HepG2 (cell line): ENCODE data around the gene ZCCHC3. TPM values are rescaled to one million over a fixed set of nuclear protein-coding genes. Genes with fewer than 3 reads are reported as not detected.

Experiments
- GATAD2A ChIP-seq: IDR thresholded peaks from 2 replicates; pipeline ENCODE4 v1.6.1; 2016
- IRF2 ChIP-seq: IDR thresholded peaks from 2 replicates; pipeline ENCODE4 v1.6.1; 2018; ENCODE audit warnings: missing genetic modification reagents, missing compliant biosample characterization
- JUNB ChIP-seq: sonication (generic); formaldehyde crosslinking; IDR thresholded peaks from 2 replicates; pipeline ENCODE4 v1.8.0; 2022; ENCODE audit warnings: missing genetic modification reagents, mild to moderate bottlenecking, borderline replicate concordance
- NFE2 ChIP-seq: sonication (generic); formaldehyde crosslinking; IDR thresholded peaks from 2 replicates; pipeline ENCODE4 v1.4.0; 2020; ENCODE audit warnings: missing genetic modification reagents
- NKX3-1 ChIP-seq: sonication (generic); formaldehyde crosslinking; IDR thresholded peaks from 2 replicates; pipeline ENCODE4 v1.5.0; 2020; ENCODE audit warnings: missing genetic modification reagents
- PITX1 ChIP-seq: sonication (generic); formaldehyde crosslinking; IDR thresholded peaks from 2 replicates; pipeline ENCODE4 v1.5.1; 2020; ENCODE audit warnings: mild to moderate bottlenecking, missing genetic modification reagents
- PRDM4 ChIP-seq: sonication (generic); formaldehyde crosslinking; IDR thresholded peaks from 2 replicates; pipeline ENCODE4 v1.9.0; 2021; ENCODE audit warnings: missing genetic modification reagents, borderline replicate concordance
- THAP11 ChIP-seq: IDR thresholded peaks from 2 replicates; pipeline ENCODE4 v1.6.1; 2016; ENCODE audit warnings: missing biosample characterization, missing genetic modification reagents
- ZC3H13 ChIP-seq: sonication (generic); formaldehyde crosslinking; IDR thresholded peaks from 2 replicates; pipeline ENCODE4 v1.8.1; 2023; ENCODE audit warnings: mild to moderate bottlenecking, missing genetic modification reagents, moderate library complexity
- ZNF10 ChIP-seq: sonication (generic); formaldehyde crosslinking; IDR thresholded peaks from 2 replicates; pipeline ENCODE4 v1.4.0; 2020; ENCODE audit warnings: mild to moderate bottlenecking, low read depth, missing genetic modification reagents, borderline replicate concordance
- ZNF296 ChIP-seq: sonication (generic); formaldehyde crosslinking; conservative IDR thresholded peaks from 2 replicates; pipeline ENCODE4 v1.5.0; 2020; ENCODE audit warnings: mild to moderate bottlenecking, missing genetic modification reagents
- ZNF367 ChIP-seq: sonication (generic); formaldehyde crosslinking; IDR thresholded peaks from 2 replicates; pipeline ENCODE4 v1.4.0; 2020; ENCODE audit warnings: missing genetic modification reagents, borderline replicate concordance
- ZNF709 ChIP-seq: sonication (generic); formaldehyde crosslinking; IDR thresholded peaks from 2 replicates; pipeline ENCODE4 v1.5.0; 2020; ENCODE audit warnings: mild to moderate bottlenecking, missing genetic modification reagents
- ZNF75D ChIP-seq: sonication (generic); formaldehyde crosslinking; IDR thresholded peaks from 2 replicates; pipeline ENCODE4 v1.8.1; 2023; ENCODE audit warnings: missing genetic modification reagents, mild to moderate bottlenecking, borderline replicate concordance
- ZNF841 ChIP-seq: sonication (generic); formaldehyde crosslinking; IDR thresholded peaks from 2 replicates; pipeline ENCODE4 v1.8.1; 2023; ENCODE audit warnings: missing genetic modification reagents, borderline replicate concordance
- ZSCAN31 ChIP-seq: sonication (generic); formaldehyde crosslinking; IDR thresholded peaks from 2 replicates; pipeline ENCODE4 v1.5.0; 2020; ENCODE audit warnings: low read depth, mild to moderate bottlenecking, missing genetic modification reagents
- ZSCAN5A ChIP-seq: sonication (generic); formaldehyde crosslinking; IDR thresholded peaks from 2 replicates; pipeline ENCODE4 v1.8.0; 2022; ENCODE audit warnings: mild to moderate bottlenecking, missing genetic modification reagents, borderline replicate concordance
- polyA plus RNA-seq, 8 experiments: library from polyadenylated mRNA; depleted of rRNA in 3 of 8; stranded (reverse) in 7 of 8; unstranded in 1 of 8; fragments of >200 nt; fragmentation: Illumina TruSeq in 4 of 8; extraction: Trizol in 4 of 8; gene quantifications; 2 replicates each; pipeline versions ENCODE4 v1.2.1 to v1.2.3, GENCODE V29; 2011 to 2016; ENCODE audit warnings: low read depth in 4 of 8, missing spikeins in 1 of 8, mixed read lengths in 1 of 8; ENCODE audit not compliant: insufficient read depth in 1 of 8
- total RNA-seq, 5 experiments: library from RNA; depleted of rRNA; stranded (reverse); fragments of >200 nt; fragmentation: Illumina TruSeq; extraction: Trizol; gene quantifications; 2 replicates each; pipeline ENCODE4 v1.2.3, GENCODE V29; 2016; ENCODE audit warnings: low read depth in 1 of 5
- TF ChIP-seq, protein P1 (sequence below): sonication (generic); formaldehyde crosslinking; IDR thresholded peaks from 2 replicates; pipeline ENCODE4 v1.5.0; 2020; ENCODE audit warnings: missing genetic modification reagents
- TF ChIP-seq, protein P2 (sequence below): IDR thresholded peaks from 2 replicates; pipeline ENCODE4 v1.6.1; 2016; ENCODE audit warnings: missing compliant biosample characterization, missing genetic modification reagents, borderline replicate concordance
- TF ChIP-seq, protein P3 (sequence below): sonication (generic); formaldehyde crosslinking; IDR thresholded peaks from 2 replicates; pipeline ENCODE4 v1.8.1; 2022; ENCODE audit warnings: low read depth, mild to moderate bottlenecking, missing genetic modification reagents

The ZCCHC3 gene
- total and polyA plus RNA-seq, 2 of the 13 experiments (the other 11 are each of a cell fraction or from before 2014, with no cell fraction given), result 46.6 to 63.0 TPM

DNA sequence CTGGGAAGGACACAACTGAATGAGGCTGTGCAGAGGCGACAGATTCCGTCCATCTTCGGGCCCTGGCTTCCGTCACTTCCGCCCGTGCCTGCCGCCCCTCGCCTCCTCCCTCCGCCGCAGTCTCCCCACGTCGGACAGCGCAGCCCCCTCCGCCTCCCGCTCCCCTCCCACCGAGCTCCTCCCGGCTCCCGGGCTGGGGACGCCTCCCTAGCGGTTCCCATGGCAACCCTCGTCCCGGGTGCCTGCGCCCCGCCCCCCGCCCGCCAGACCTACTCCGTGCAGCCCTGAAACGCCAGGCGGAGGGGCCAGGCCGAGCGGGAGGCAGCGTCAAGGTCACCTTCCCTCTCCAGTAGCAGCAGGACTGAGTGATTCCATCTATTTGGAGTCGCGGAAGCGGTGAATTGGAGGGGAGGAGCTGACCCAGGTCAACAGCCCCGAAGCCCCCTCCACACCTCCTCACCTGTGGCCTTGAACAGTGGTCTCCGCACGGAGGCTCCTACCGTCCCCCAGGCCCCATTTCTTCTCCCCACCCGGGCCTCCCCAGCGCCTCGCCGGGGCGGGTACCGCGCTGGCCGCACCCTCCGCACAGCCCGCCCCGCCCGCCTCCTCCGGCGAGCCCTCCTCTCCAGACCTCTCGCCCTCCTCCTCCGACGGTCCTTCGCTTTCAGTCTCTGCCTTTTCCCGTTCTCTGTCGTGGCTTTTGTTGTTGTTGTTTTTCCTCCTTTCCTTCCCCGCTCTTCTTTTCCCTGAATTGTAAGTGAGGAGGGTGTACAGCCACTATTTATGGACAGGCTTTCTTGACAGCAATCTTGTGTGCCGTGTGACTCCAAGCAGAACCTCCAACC is 50.5 kb downstream of the ZCCHC3 start (continued):
- TF ChIP-seq ZNF10 (CRISPR knock-in tag), result no peak
- TF ChIP-seq NKX3-1, result peak; percentile 92
- TF ChIP-seq PRDM4 (CRISPR knock-in tag), result 0 out of 2 replicates have a peak, but pooled peaks have one; percentile 66
- peak; percentile 99 for TF ChIP-seq IRF2 (CRISPR knock-in tag)
- TF ChIP-seq NFE2 (CRISPR knock-in tag), result no peak
- peak; percentile 64 for TF ChIP-seq JUNB (CRISPR knock-in tag)
- TF ChIP-seq, protein P1, sequence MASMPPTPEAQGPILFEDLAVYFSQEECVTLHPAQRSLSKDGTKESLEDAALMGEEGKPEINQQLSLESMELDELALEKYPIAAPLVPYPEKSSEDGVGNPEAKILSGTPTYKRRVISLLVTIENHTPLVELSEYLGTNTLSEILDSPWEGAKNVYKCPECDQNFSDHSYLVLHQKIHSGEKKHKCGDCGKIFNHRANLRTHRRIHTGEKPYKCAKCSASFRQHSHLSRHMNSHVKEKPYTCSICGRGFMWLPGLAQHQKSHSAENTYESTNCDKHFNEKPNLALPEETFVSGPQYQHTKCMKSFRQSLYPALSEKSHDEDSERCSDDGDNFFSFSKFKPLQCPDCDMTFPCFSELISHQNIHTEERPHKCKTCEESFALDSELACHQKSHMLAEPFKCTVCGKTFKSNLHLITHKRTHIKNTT (CRISPR knock-in tag), result no peak
- TF ChIP-seq ZNF75D, result no peak
- peak; percentile 79; the same call in 1 of the 2 replicates for TF ChIP-seq PITX1 (CRISPR knock-in tag)
- TF ChIP-seq, protein P2, sequence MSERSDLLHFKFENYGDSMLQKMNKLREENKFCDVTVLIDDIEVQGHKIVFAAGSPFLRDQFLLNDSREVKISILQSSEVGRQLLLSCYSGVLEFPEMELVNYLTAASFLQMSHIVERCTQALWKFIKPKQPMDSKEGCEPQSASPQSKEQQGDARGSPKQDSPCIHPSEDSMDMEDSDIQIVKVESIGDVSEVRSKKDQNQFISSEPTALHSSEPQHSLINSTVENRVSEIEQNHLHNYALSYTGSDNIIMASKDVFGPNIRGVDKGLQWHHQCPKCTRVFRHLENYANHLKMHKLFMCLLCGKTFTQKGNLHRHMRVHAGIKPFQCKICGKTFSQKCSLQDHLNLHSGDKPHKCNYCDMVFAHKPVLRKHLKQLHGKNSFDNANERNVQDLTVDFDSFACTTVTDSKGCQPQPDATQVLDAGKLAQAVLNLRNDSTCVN (CRISPR knock-in tag), result peak; percentile 85; the same call in 1 of the 2 replicates
- TF ChIP-seq, protein P3, sequence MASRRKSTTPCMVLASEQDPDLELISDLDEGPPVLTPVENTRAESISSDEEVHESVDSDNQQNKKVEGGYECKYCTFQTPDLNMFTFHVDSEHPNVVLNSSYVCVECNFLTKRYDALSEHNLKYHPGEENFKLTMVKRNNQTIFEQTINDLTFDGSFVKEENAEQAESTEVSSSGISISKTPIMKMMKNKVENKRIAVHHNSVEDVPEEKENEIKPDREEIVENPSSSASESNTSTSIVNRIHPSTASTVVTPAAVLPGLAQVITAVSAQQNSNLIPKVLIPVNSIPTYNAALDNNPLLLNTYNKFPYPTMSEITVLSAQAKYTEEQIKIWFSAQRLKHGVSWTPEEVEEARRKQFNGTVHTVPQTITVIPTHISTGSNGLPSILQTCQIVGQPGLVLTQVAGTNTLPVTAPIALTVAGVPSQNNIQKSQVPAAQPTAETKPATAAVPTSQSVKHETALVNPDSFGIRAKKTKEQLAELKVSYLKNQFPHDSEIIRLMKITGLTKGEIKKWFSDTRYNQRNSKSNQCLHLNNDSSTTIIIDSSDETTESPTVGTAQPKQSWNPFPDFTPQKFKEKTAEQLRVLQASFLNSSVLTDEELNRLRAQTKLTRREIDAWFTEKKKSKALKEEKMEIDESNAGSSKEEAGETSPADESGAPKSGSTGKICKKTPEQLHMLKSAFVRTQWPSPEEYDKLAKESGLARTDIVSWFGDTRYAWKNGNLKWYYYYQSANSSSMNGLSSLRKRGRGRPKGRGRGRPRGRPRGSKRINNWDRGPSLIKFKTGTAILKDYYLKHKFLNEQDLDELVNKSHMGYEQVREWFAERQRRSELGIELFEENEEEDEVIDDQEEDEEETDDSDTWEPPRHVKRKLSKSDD (CRISPR knock-in tag), result peak; percentile 60
- TF ChIP-seq ZNF296 (CRISPR knock-in tag), result no peak
- TF ChIP-seq ZC3H13 (CRISPR knock-in tag), result peak; percentile 99
- peak; percentile 88 for TF ChIP-seq THAP11 (CRISPR knock-in tag)
- no peak for TF ChIP-seq ZNF841 (CRISPR knock-in tag)
- peak; percentile 98; the same call in 1 of the 2 replicates for TF ChIP-seq ZSCAN5A (CRISPR knock-in tag)
- TF ChIP-seq GATAD2A (CRISPR knock-in tag), result peak; percentile 94
- peak; percentile 99; the same call in 1 of the 2 replicates for TF ChIP-seq ZSCAN31 (CRISPR knock-in tag)
- peak; percentile 87 for TF ChIP-seq ZNF709 (CRISPR knock-in tag)
- TF ChIP-seq ZNF367 (CRISPR knock-in tag), result 0 out of 2 replicates have a peak, but pooled peaks have one; percentile 30
